ENCODE data around the gene TP53BP1.

The TP53BP1 gene

DNA sequence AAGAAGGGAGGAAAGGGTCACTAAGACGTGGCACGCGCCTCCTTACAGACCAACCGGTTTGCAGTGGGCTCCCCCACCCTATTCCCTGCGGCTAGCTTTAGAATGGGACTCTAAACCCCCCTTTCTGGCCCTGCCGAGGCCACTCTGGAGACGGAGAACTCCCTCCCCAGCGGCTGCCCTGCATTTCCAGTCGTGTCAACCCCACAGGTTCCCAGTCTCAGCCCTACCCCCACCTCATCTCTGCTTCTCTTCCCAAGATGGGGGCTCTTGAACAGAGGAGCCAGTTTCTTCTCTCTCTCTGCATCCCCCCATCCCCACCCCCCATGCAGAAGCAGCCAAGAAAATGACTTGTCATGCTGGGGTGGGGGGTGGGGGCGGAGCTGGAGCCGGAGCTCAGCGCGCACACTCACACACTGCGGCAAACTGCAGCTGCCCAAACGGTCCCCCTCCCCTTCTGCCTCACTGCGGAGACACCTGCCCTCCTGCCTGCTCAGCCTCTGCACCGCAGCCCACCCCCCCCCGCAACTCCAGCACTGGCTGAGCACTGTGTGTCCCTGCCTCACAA is 25.3 kb upstream of the TP53BP1 start:
- no peak for DNase-seq (ENCODE audit: low read depth in 2 of 2)

DNA sequence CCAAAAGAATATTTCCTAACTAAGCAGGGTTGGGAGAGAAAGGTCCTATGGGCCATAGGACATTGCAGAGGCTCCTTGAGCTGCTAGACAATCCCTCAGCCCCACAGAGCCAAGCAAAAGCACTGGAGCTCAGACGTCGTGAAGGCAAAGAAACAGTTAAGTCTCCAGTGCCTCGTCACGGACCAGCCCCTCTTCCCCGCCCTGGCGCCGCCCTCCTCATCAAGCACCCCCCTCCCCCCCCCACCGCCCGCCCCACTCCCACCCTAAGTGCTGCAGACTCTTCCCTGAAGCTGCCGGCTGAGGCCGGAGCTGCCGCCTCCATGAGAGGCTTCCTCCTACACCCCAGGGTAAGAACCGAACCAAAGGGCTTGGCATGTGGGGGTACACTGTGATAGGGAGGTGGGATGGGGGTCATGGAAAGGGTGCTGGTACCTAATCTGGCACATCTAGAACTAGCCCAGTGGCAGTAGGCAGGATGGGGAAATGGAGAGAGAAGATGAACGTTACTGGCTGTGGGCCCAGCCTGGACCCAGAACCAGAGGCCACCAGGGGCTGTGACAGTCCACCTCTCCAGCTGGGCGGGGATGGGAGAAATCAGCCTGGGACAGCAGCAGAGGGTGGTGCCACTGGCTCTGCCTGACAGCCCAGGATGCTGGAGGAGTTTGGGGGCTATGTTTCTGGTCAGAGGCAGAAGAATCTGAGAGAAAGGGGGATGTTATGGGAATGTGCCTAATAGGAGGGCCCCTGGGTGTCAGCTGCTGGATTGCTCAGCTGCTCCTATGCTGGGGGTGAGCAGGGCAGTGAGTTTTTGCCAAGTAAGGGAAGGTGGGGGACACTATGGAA is 24.6 kb upstream of the TP53BP1 start, which contains the start of gene MAP1A:
Gene MAP1A, plus strand, starts transcription at position 255 of the 843 bp plus-strand sequence. CDS start 3,866 bp downstream, outside the sequence.
- DNase-seq (ENCODE audit: low read depth in 2 of 2), result peak in 1 of 2 experiments; percentile 36

GRCh38 chr15:43516801-43517353 is 23.9 kb upstream of the TP53BP1 start:
- DNase-seq (ENCODE audit: low read depth in 2 of 2), result peak in 1 of 2 experiments; percentile 42

DNA sequence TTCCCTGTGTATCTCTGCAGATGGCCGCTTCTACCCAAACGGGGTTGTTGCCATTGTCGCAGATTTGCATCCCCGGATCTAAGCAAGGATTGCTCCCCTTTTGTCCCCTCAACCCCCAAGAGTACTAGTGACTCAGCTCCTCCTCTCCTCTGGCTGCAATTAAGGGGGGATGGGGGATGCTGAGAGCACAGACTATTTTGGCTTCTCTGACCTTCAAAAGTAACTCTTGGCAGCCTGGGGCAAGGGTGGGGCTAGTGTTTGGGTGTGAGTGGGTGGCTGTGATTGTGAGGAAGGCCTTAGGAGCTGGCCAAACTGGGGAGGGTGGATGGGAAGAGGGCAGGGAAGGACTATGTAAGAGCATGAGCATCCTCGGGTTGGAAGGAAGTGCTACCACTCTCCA is 23.2 kb upstream of the TP53BP1 start:
- DNase-seq (ENCODE audit: low read depth in 2 of 2), result no peak

GRCh38 chr15:43515741-43516140 is 22.8 kb upstream of the TP53BP1 start:
- no peak for DNase-seq (ENCODE audit: low read depth in 2 of 2)

GRCh38 chr15:43514241-43515057 is 21.5 kb upstream of the TP53BP1 start:
- no peak for DNase-seq (ENCODE audit: low read depth in 2 of 2)

GRCh38 chr15:43513550-43513949 is 20.6 kb upstream of the TP53BP1 start:
- DNase-seq (ENCODE audit: low read depth in 2 of 2), result no peak

- DNase-seq (ENCODE audit: low read depth in 2 of 2), result no peak
Observed at GRCh38 chr15:43511012-43511885, 18.3 kb upstream of the TP53BP1 start.

DNA sequence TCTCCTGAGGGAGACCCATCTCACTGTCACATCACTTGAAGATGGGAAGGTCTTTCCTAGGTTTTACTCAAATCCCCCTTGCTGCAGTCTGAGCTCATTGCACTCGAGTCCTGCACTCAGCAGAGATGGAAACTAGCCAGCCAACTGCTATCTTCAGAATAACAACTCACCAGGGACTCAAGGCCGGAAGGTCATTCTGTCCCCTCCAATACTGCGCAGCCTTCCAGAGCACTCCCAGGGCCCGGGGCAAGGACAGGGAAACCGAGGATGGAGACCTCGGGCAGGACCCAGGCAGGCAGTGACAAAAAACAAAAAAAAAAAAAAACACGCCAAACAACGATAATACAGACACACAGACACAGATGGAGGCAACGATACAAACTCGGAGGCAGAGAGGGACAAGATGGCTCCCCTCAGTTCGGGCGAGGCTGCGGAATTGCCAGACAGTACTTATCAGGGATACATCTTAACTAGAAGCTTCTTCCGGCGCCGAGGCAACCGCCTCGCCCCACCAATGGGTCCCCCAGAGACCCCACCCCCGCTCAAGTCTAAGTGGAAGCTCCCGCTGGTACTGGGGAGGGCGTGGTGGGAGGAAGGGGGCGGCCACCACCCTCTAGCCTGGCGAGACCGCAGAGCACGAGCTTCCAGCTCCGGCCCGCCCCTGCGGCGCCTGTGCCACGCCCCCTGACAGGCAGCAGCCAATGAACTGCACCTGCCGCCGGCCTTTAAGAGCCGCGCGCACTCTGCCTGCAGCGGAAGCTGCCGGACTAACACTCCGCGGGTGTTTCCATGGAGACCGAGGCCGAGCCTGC is 17.4 kb upstream of the TP53BP1 start:
- peak; percentile 95 to 96 for DNase-seq (ENCODE audit: low read depth in 2 of 2)

DNA sequence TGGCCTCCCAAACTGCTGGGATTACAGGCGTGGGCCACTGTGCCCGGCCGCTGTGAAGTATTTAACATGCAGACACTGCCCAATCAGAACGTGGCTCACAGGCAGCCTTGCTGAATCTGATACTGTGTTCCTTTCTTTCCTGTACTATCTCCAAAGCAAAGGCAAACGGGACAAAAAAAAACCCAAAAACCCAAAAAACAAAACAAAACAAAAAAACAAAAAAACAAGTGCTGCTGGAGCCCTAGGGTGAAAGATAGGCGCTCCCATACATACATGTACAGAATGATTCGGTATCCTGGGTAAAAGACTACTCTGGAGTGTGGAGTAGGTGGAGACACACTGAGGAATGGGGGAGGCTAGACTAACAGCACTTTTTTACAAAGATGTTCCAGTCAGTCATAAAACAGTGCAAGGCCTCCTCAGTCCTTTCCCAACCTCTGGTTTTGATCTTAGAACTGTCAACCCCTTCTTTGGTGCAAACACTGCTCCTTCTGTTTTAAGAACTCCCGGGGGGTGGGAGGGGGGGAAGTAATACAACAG is 16.8 kb upstream of the TP53BP1 start:
- DNase-seq (ENCODE audit: low read depth in 2 of 2), result no peak

- DNase-seq (ENCODE audit: low read depth in 2 of 2), result no peak
Observed at GRCh38 chr15:43508991-43509659, 16.2 kb upstream of the TP53BP1 start.

DNA sequence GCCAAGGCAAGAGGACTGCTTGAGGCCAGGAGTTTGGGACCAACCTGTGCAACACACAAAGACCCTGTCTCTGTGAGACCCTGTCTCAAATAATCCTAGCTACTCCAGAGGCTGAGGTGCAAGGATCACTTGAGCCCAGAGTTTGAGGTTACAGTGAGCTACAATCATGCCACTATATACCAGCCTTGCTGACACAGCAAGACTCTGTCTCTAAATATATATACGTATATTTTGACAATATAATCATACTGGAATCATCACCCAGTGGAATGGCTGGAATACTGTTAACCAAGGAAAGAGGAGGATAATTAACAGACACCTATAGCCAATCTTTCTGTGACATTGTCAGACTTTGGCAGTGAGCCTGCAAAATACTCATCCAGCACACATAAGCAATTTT is 15.5 kb upstream of the TP53BP1 start:
- DNase-seq (ENCODE audit: low read depth in 2 of 2), result no peak

DNA sequence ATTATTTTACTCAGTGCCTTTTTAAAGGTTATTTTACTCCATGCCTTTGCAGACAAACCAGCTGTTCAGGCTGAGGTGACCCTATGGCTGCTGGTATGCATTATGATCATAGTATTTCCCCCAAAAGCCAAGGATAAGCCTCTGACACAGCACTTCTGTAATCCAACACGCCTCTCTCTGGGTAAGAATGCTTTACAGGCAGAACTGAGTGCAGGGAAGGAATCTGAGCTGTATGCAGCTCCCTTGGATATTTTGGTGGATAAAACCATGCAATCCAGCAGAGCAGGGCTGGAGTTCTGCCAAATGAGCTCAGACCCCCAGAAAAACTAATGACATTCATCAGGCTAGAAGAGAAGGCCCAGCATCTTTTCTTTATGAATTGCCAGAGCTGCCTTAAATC is 12.8 kb upstream of the TP53BP1 start:
- DNase-seq (ENCODE audit: low read depth in 2 of 2), result peak; percentile 82

GRCh38 chr15:43499635-43500034 is 6.7 kb upstream of the TP53BP1 start:
- no peak for DNase-seq (ENCODE audit: low read depth in 2 of 2)

- DNase-seq (ENCODE audit: low read depth in 2 of 2), result no peak
Observed at GRCh38 chr15:43498990-43499389, 6.0 kb upstream of the TP53BP1 start.

DNA sequence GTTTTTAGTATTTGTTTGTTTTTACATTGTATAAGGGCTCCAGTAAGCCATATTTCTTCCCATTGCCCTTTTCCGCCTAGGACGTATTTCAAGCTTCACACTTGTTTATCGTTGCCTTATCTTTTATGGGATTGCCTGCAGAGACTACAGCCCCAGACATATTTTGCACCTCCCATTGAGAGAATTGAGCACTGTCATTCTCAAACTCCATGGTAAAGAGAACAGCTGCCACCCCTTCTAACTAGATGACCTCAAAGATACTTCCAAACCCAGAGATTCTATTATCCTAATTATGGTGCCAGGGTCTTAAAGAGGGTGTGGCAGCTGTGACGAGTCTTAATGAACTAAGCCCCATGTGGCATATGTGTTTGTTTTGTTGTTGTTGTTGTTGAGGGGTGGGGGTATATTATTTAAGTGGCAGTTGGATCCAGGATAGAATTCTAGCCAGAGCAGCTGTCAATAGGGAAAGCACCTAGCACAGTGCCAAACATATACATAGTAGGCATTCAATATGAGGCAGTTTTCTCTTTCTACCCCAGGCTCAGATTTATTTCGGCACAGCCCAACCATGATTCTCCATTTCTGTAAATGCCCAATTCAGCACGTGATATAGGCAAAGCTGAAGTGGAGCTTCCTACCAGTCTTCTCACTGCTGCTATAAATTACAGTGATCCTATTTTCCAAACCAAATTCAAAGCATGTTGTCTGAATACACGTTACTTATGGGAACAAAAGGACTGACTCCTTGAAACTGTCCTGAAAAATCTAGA is 932 bp upstream of the TP53BP1 start:
- DNase-seq (ENCODE audit: low read depth in 2 of 2), result no peak

DNA sequence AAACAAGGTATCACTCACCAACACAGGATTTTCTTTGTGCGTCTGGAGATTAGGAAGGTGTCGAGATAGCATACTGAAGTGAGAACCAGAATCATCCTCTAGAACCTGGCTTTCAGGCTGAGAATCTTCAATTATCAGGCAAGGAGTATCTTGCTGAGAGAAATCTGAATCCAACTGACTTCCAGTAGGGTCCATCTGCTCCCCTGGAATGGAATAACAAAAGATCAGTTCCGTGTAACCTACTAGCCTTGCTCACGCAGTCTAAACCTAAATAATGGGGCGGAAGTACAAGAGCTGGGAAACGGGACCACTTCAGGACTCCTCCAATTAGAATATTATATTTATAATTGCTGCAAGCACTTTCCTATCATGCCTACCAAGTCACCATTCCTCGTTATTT is 690 bp downstream of the TP53BP1 start:
- no peak for DNase-seq (ENCODE audit: low read depth in 2 of 2)

DNA sequence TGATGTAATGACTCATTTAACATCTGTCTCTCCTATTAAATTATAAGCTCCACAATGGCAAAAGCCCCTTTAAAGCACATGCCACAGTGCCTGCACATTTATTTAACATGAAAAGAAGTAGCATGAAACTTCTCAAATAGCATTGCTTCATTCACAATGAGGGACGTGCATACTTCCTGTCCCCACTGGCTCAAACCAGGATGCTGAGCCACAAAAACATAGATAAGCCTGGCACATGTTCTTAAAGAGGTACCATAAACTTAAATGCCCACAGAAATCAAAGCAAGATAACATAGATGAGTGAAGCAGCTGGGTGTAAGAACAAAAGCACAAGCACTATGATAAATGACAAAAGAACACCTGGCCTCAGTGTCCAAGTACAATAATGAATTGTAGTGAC is 3.8 kb downstream of the TP53BP1 start:
- DNase-seq (ENCODE audit: low read depth in 2 of 2), result no peak

DNA sequence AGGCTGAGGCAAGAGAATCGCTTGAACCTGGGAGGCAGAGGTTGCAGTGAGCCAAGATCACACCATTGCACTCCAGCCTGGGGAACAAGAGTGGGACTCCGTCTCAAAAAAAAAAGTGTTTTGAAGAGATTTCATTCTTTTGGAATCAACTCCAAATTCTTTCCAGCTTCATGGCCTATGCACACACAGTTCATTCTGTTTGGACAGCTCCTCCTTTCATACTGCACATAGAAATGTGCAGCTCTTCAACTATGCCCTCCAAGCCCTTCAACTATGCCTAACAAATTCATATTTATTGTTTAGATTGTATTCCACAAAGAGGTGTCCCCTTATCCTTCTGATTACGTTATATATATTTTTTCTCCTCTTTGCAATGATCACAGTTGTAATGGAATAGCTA is 4.2 kb downstream of the TP53BP1 start:
- DNase-seq (ENCODE audit: low read depth in 2 of 2), result no peak
